Loucy (cell line): ENCODE measurements around the gene TFAP2C.

ENCODE experiments used
- H2AFZ ChIP-seq: fragments of 200-600 bp; sonication (generic); 2 replicates; pipeline ENCODE4 v1.6.0; 2016; ENCODE audit warnings: antibody characterized with exemption, mild to moderate bottlenecking, low read length, moderate library complexity
- H3F3A ChIP-seq: fragments of 200-600 bp; 2 replicates; pipeline ENCODE4 v1.6.0; 2016; ENCODE audit warnings: antibody characterized with exemption, low read depth, mild to moderate bottlenecking
- H3K27me3 ChIP-seq: fragments of 200-600 bp; sonication (generic); 2 replicates; pipeline ENCODE4 v1.6.1; 2014; ENCODE audit warnings: low read length, mild to moderate bottlenecking; ENCODE audit not compliant: insufficient read depth, poor library complexity, severe bottlenecking
- H3K36me3 ChIP-seq: fragments of 200-600 bp; sonication (generic); 2 replicates; pipeline ENCODE4 v1.6.1; 2016; ENCODE audit warnings: low read length; ENCODE audit not compliant: insufficient read depth
- H3K4me1 ChIP-seq: fragments of 200-600 bp; sonication (generic); 2 replicates; pipeline ENCODE4 v1.5.1; 2014; ENCODE audit warnings: low read length, mild to moderate bottlenecking; ENCODE audit not compliant: insufficient read depth, poor library complexity, severe bottlenecking
- H3K4me2 ChIP-seq: fragments of 200-600 bp; sonication (generic); 2 replicates; pipeline ENCODE4 v1.6.0; 2014; ENCODE audit warnings: antibody characterized with exemption, low read length, low read depth, mild to moderate bottlenecking; ENCODE audit not compliant: poor library complexity, severe bottlenecking
- H3K4me3 ChIP-seq: fragments of 200-600 bp; sonication (generic); 2 replicates; pipeline ENCODE4 v1.5.1; 2014; ENCODE audit warnings: low read length, mild to moderate bottlenecking, mixed read lengths; ENCODE audit not compliant: poor library complexity, severe bottlenecking
- H3K79me2 ChIP-seq: fragments of 200-600 bp; sonication (generic); 2 replicates; pipeline ENCODE4 v1.6.1; 2014; ENCODE audit warnings: low read length; ENCODE audit not compliant: insufficient read depth
- H3K9ac ChIP-seq: fragments of 200-600 bp; sonication (generic); 2 replicates; pipeline ENCODE4 v1.6.0; 2014; ENCODE audit warnings: mild to moderate bottlenecking, low read depth, low read length, moderate library complexity; ENCODE audit not compliant: poor library complexity, severe bottlenecking
- H3K9me2 ChIP-seq: fragments of 200-600 bp; sonication (generic); replicated peaks from 2 replicates; pipeline ENCODE4 v1.6.1; 2016; ENCODE audit warnings: low read depth, low read length, mixed read lengths
- H3K9me3 ChIP-seq: fragments of 200-600 bp; sonication (generic); 2 replicates; pipeline ENCODE4 v1.6.1; 2014; ENCODE audit warnings: mild to moderate bottlenecking, antibody characterized with exemption, low read length, low read depth; ENCODE audit not compliant: insufficient read depth
- H4K20me1 ChIP-seq: fragments of 200-600 bp; sonication (generic); 2 replicates; pipeline ENCODE4 v1.6.0; 2014; ENCODE audit warnings: antibody characterized with exemption, low read length, mild to moderate bottlenecking; ENCODE audit not compliant: insufficient read depth, poor library complexity, severe bottlenecking
- CTCF ChIP-seq: fragments of 200-600 bp; sonication (generic); conservative IDR thresholded peaks from 2 replicates; pipeline ENCODE4 v1.5.1; 2014; ENCODE audit warnings: mild to moderate bottlenecking, antibody characterized with exemption, low read length
- EZH2phosphoT487 ChIP-seq: fragments of 200-600 bp; IDR thresholded peaks from 2 replicates; pipeline ENCODE4 v1.6.1; 2018; ENCODE audit warnings: antibody characterized with exemption, mild to moderate bottlenecking, moderate library complexity, borderline replicate concordance

Gene TFAP2C

DNA sequence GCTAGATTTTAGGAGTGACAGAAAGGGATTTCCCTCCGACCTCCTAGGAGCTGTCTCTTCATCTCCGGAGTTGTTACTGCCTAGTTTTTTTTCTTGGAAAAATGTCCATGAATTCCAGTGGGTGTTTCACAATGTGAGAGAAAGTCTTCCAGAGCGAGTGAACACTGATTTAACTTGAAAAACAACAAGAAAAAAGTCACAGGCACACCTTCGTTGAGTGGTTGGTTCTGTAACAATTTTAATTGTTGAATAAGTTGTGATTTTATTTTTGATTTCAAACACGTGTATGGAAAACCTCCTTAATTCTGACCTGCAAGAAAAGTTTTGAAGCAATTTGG lies 2.9 kb downstream of the TFAP2C start:
- no peaks in the 10 kb centered on the region for H3K27me3 ChIP-seq
- H3K79me2 ChIP-seq: no peaks in the 10 kb centered on the region
- no peak for TF ChIP-seq EZH2phosphoT487
- no peak for TF ChIP-seq CTCF
- H3K9ac ChIP-seq: no peak overlapping the region
- no peaks in the 10 kb centered on the region for H3F3A ChIP-seq
- H2AFZ ChIP-seq: no peak overlapping the region
- H3K4me3 ChIP-seq: no peak overlapping the region
- no peaks in the 10 kb centered on the region for H3K9me2 ChIP-seq
- no peaks in the 10 kb centered on the region for H4K20me1 ChIP-seq
- H3K4me2 ChIP-seq: no peak overlapping the region
- H3K4me1 ChIP-seq: no peaks in the 10 kb centered on the region
- 0 out of 2 replicates have a peak, but pooled peaks cover 5% of the 10 kb centered on the region for H3K9me3 ChIP-seq
- H3K36me3 ChIP-seq: no peaks in the 10 kb centered on the region

DNA sequence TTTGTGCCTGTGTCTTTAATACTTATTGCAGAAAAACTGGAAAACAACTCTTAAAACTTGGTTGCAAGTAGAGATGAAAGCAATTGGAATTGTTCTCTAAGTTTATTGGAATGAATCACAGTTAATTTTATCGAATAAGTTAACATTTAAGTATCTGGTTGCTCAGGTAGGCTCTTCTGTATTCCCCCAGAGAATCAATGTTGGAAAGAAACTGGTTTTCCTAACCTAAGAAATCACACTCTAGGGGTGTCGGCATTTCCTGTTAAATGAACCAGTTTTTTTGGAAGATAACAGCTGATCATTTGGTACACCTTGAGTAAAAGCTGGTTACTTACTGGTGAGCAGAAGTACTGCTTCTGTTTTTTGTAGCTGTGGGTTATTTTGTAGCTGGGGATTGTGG lies 5.2 kb downstream of the TFAP2C start:
- H3K4me1 ChIP-seq: no peaks in the 10 kb centered on the region
- no peaks in the 10 kb centered on the region for H3K79me2 ChIP-seq
- no peak overlapping the region for H3K4me2 ChIP-seq
- no peaks in the 10 kb centered on the region for H4K20me1 ChIP-seq
- H3K9ac ChIP-seq: no peak overlapping the region
- TF ChIP-seq EZH2phosphoT487 (no peak), CTCF (no peak)
- 0 out of 2 replicates have a peak, but pooled peaks cover 5% of the 10 kb centered on the region for H3K9me3 ChIP-seq
- no peak overlapping the region for H2AFZ ChIP-seq
- H3K4me3 ChIP-seq: no peak overlapping the region
- no peaks in the 10 kb centered on the region for H3K27me3 ChIP-seq
- H3F3A ChIP-seq: no peaks in the 10 kb centered on the region
- no peaks in the 10 kb centered on the region for H3K9me2 ChIP-seq
- no peaks in the 10 kb centered on the region for H3K36me3 ChIP-seq

- Histone ChIP-seq H3K4me2 (no peak overlapping the region), H4K20me1 (no peaks in the 10 kb centered on the region), H3K79me2 (no peaks in the 10 kb centered on the region), H3K9me2 (no peaks in the 10 kb centered on the region), H3F3A (no peaks in the 10 kb centered on the region), H2AFZ (no peak overlapping the region), H3K9ac (no peak overlapping the region), H3K4me3 (no peak overlapping the region), H3K36me3 (no peaks in the 10 kb centered on the region), H3K9me3 (0 out of 2 replicates have a peak, but pooled peaks cover 5% of the 10 kb centered on the region), H3K27me3 (no peaks in the 10 kb centered on the region), H3K4me1 (no peaks in the 10 kb centered on the region)
- TF ChIP-seq EZH2phosphoT487: no peak
- TF ChIP-seq CTCF: no peak
Measured at GRCh38 chr20:56634735-56635385, 5.8 kb downstream of the TFAP2C start.
